T-helper 22 cell (primary cell): Measurements from ENCODE around the gene CAMK1G.

Experiments used
- DNase-seq: peaks from one replicate; pipeline ENCODE4 v3.0.0-alpha.2; 2020; ENCODE audit warnings: low read depth

Gene CAMK1G

DNA sequence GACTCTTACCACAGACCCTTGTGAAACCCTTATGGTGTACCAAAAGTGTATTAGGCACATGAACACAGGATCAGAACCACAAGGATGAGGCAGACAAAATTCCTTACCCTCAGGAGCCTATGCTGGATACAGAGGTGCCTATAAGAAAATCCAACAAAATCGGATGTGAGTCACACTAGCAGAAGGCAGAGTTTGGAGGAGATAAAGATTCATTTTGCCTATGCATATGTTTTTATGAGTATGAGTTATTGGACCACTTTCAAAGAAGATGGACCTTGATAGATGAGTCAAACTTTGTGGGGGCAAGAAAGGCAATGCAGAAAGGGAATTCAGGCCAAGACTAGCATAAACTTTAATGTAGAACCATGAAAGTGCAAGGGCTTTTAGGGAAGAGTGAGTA lies 17.0 kb downstream of the CAMK1G start:
- no peak for DNase-seq

DNA sequence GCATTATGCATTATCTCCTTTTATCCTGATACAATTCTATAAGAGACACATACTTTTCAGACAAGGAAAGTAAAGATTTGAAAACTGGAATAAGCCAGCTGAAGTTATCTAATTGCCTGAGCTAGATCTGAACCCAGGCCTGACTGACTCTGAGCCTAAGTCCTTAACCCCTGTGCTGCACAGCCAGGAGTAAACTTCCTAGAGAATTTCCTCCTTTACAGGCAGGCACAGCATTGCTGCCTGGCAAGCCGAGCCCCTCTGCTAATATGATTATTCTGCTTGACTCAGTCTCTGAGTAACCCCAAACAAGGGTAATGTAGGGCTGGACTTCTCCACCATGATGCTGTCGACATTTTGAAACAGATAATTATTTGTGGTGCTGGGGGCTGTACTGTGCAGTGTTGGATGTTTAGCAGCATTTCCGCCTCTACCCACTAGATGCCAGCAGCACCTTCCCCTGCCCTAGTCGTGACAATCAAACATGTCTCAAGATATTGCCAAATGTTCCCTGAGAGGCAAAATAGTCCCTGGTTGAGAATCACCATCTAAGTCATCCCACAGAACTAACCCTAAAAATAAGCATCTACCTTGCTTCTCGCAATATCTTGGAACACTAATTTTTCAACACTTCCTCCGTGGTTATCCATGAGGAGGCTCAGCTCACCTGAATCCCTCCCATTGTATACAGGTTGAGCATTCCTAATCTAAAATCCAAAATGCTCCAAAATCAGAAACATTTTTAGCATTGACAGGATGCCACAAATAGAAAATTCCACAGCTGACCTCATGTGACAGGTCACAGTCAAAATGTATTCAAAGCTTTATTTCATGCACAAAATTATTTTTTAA lies 18.5 kb downstream of the CAMK1G start:
- no peak for DNase-seq

DNA sequence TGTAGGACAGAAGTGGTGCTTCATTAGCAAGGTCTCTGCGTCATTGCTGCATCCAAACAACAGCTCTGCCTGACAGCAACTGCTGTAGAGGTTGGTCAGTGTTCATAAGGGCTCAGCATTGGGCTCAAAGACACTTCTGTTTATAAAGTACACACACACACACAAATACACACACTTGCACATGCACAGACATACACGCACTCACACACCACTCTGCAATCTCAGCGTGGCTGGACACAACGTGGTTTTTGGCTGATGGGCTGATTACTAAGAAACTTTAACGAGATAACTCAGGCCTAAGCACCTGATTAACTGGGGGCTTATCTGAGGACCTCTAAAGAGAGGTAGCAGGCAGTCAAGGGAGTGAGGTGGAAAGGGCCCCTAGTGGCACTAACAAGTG lies 20.4 kb downstream of the CAMK1G start:
- no peak for DNase-seq

DNA sequence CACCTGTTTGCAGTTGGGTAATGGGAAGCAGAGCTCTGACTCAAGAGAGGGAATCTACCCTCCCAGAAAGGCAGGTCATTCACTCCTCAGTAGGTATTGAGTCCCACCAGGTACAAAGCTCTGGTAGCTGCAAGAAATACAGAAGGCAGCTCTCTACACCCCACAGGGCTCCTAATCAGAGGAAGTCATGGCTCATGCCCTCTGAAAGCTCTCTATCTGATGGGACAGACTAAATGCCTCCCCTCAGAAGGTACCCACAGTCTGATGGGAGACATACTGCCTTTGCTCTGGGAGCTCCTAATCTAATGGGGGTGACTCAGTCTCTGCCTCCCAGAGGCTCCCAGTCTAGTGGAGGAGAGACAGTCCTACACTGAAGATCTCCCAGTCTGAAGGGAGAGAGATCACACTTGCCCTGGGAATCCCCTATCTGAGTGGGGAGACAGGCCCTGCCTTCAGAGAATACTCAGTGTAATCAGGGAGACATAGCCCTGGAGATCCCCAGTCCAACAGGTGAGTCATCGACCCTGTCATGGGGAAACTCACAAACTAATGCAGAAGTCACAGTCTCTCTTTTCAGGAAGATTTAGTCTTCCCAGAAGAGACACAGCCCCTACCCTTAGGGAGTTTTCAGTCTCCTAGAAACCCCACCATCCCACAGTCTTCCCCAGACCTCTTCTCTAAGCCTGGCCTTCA lies 23.7 kb downstream of the CAMK1G start:
- DNase-seq, result no peak

DNA sequence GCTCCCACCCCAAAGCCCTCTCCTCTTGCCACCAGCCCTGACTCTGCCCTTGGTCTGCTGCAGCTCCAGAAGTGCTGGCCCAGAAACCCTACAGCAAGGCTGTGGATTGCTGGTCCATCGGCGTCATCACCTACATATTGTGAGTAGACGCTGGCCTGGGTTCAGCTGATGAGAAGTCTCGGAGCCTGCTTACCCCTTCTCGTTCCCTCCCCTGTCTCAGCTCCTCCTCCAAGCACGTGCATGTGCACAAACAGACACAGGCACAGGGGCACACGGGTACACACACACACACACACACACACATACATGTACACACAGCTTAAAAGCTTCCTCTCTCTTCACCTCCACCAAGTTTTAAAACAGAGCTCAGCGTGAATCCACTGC lies 24.3 kb downstream of the CAMK1G start:
- DNase-seq, result no peak

DNA sequence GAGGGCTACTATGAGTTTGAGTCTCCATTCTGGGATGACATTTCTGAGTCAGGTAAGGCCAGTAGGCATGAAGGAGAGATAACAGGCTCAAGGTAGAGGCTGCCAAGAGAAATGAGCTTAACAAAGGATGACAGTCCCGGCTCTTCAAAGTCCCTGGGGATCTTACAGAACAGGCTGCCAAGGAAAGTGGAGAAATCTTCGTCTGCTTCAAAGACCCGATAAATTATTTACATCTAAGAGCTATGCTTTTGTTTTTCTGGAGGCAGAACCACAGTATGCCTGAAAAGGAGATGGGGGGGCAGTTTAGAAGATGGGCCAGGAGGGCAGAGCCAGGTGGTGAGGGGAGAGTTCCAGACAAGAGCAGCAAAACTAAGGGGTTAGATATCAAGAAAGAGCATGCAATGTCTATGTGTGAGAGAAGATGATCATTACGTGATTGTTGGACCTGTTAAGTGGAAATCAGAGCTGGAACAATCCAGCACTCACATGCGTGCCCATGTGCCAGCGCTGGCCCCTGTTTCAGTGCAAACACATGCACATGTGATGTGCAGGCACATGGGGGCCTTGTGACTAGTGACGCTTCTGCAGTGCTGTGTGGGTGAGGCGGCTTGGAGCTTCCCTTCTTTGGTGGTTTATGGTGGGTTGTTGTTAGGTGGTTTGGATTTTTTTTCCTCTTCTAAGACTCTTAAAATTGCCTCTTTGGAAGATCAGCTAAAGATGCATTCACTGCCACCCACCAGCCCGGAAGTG lies 25.7 kb downstream of the CAMK1G start:
- no peak for DNase-seq

DNA sequence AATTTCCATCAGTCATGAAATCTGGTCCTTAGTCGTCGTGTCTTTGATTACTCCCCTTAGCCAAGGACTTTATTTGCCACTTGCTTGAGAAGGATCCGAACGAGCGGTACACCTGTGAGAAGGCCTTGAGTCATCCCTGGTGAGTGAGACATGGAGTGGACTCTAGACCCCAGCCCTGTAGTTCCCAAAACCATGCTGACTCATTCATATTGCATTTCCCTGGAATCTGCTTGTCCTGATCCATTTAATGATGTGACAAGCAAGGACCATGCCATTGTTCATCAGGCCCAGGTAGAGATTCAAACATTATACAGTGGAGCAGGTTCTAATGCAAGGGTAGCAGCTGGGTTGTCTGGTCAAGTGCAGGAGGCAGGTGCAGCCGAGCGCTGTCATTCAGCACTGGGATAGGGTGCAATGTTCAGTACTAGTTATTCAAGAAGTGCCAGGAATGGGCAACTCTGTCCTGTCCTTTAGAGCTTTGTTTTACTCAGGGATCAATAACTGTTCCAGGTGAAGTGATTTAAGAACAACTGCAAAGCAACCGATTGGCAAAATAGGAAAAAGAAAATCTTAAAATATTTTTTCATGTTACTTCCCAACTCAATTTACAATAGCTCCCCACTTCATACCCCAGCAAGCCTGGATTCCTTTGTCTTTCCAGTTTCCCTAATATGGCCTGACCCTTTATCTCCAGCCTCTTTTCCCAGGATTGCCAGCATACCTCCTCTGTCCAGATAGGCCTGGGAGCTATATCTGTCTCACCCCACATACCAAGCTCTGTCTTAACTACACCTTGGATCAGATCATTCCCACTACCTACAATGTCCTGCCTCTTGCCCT lies 26.5 kb downstream of the CAMK1G start:
- no peak for DNase-seq

DNA sequence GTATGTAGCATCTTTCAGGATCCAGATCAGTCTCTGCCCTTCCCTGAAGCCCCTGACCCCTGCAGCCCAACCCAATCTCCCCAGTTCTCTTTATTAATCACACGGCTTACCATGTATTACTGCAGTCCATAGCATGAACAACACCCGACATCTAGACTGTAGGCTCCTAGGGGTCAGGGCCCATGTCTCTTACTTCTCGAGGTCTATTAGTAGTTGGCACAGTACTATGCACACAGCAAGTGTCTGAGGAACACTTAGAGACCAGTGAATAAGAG lies 27.1 kb downstream of the CAMK1G start:
- DNase-seq, result no peak

DNA sequence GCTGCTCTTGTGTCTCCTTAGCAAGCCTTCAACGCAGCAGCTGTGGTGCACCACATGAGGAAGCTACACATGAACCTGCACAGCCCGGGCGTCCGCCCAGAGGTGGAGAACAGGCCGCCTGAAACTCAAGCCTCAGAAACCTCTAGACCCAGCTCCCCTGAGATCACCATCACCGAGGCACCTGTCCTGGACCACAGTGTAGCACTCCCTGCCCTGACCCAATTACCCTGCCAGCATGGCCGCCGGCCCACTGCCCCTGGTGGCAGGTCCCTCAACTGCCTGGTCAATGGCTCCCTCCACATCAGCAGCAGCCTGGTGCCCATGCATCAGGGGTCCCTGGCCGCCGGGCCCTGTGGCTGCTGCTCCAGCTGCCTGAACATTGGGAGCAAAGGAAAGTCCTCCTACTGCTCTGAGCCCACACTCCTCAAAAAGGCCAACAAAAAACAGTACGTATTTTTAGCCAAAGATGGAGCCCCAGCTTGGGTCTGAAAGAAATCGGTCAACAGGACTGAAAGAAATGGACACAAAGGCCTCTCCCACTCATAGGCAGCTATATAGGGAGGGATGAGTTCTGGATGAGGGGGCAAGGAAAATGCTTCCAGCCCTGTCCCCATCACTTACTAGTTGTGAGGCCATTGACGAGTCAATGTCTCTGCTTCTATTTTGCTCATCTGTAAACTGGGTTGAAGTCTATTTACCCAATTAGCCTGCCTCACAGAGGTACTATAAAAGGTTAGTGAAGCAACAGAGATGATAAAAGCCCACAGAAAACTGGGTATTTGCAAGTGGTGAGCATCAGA lies 28.5 kb downstream of the CAMK1G start:
- no peak for DNase-seq

DNA sequence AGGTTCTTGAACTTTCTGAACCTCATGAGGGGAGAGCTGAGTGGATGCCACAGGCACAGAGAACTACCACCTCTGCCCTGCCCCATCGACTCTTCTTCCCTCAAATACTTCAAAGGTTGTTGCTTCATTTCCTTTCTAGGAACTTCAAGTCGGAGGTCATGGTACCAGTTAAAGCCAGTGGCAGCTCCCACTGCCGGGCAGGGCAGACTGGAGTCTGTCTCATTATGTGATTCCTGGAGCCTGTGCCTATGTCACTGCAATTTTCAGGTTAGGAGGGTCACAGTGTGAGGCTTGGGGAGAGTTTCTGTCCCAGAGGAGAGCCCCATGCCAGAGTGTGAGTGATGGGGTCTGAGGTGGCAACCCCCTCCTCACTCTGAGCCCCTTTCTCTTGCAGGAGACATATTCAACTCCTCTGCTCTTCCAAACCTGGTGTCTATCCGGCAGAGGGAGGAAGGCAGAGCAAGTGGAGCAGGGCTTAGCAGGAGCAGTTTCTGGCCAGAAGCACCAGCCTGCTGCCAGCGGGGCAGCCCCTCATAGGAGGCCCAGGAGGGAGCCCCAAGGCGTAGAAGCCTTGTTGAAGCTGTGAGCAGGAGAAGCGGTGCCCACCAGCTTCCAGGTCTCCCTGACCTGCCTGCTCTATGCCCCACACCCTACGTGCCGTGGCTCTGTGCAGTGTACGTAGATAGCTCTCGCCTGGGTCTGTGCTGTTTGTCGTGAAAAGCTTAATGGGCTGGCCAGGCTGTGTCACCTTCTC lies 29.3 kb downstream of the CAMK1G start:
- DNase-seq, result no peak

DNA sequence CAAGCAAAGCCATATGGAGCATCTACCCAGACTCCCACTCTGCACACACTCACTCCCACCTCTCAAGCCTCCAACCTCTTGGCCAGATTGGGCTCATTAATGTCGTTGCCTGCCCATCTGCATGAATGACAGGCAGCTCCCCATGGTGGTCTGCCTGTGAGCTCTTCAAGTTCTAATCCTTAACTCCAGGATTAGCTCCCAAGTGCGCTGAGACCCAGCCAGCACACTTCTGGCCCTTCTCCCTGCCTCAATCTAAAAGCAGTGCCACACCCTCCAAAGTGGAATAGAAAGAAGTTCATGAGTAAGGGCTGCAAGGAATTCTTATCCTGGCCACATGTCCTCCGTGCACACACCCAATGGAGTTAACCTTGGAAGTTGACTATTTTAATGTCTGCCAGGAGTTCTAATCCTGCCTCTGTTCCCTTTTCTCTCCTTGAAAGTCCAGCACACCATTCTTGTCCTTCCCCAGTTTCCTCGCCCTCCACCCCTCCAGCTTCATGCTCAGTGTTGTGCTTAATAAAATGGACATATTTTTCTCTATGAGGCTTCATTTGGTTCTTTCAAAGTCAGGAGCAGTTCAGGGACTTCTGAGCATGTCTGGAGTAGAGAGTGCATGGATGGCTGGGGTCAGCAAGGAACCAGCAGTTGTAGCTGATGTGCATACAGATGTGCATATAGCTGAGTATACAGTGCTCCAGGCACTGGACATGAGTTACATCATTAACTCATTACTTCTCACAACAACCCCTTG lies 30.1 kb downstream of the CAMK1G start:
- no peak for DNase-seq

DNA sequence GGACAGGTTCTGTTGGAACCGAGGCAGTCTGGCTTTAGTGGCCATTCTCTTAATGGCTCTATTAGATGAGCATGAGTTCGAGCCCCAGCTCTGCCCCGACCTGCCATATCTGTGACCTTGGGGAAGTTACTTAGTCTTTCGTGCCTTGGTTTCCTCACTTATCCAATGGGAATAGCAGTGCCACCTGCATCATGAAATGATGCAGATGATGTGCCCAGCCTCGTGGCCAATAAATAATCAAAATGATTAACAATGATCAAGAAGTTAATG lies 30.6 kb downstream of the CAMK1G start:
- DNase-seq, result no peak

DNA sequence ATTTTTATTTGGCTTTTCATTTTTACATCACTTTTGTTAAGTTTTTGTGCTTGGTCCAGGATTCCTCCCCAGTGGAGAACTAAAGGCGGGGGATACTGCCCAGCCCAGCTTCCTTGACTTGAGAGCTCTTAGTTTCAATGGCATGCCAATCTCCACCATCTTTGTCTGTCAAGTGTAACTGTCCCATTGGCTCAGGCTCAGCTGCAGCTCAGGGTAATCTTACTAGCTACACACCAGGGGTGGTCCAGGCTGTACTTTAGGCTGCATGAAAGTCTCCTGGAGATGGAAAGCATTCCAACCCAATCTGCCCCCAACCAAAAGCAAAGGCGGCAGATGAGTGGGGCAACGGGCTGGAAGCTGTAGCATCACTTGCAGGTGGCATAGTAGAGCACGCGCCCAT lies 31.4 kb downstream of the CAMK1G start:
- DNase-seq, result no peak

DNA sequence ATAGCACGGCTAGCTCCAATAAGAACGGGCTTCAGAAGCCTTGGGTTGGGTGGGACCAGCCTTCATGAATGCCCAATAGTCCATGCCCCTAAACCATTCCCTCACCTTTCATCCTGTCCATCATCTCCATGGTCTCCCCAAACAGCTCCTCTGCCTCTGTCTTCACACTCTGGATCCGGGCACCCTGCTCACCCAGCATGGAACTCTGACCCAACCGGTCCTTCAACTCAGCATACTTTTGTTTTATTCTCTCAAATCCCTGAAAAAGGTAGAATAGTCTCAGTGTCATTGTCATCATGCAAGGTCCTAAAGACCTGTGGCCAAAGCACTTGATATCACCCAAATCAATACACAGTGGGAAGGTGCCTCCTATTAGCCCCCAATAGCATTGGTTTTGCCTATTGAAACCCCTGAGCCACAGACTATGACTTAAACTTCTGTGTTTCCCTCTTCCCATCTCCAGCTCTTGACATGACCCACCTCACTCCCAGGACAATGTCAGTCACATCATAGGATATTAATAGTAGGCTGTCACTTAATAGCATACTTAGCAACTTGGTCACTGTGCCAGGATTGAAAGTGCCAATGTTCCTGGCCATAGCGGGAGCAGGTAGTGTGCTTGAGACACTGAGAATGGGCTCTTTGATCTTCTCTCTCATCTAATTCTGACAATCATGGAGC lies 33.0 kb downstream of the CAMK1G start:
- DNase-seq, result no peak

DNA sequence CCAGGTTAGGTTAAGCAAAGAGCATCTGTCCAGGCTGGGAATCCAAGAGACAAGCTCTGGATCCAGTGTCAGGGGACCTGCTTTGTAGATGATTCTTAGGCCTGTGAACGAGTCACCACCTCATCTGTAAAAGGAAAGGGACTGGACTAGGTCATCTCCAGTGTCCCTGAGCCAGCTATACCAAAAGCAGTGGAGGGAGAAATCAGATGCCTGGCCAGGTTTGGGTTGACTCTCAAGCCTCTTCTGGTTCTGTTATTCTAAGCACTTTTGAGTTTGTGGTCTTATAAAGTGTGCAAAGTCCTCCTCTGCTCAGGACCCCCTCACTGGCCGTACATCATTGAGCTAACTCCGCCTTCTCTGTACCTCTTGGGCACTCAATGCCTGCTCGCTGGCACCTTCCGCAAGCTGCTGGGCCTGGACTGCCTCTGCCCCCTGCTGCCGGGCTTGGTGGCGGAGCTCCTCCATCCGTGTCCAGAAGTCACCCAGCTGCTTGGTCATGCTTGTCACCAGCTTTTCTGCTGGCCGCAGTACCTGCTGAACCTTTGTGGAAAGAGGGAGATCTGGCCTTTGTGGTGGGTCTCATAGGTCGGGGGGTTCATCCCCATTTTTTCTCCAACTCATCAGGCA lies 33.6 kb downstream of the CAMK1G start:
- no peak for DNase-seq

DNA sequence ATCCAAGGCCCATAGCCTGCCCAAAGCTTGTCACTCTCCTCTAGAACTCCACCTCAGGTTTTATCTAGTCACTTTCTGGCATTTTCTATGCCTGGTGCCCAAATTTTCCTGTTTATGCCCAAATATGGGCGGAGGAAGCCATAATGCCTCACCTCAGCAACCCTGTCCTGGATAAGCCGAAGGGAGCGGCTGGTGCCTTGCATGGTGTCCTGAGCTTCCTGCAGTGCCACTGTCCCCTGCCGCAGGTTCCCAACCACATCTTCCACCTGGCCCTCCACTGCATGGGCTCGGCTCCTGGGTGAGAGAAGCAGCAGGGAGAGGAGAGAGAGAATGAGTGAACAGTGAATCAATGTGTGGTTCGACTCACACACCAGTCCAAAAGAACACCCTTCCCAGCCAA lies 34.2 kb downstream of the CAMK1G start:
- no peak for DNase-seq

DNA sequence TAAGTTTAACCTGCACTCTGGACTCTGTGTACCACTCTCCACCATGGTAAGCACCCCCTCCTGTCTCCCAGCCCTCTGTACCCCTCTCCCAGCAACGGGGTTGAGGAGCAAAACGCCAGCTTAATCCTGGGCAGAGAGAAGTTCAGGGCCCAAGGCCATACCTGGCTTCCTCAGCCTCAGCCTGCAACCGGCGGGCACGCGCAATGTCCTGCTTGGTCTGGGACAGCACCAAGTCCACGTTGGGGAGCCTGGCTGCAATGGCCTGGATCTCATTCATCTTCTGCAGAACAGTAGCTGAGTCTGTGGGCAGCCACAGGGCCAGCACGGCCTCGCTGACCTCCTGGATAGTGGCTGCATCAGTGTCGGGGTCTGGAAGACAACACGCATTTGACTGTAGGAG lies 34.8 kb downstream of the CAMK1G start:
- no peak for DNase-seq

DNA sequence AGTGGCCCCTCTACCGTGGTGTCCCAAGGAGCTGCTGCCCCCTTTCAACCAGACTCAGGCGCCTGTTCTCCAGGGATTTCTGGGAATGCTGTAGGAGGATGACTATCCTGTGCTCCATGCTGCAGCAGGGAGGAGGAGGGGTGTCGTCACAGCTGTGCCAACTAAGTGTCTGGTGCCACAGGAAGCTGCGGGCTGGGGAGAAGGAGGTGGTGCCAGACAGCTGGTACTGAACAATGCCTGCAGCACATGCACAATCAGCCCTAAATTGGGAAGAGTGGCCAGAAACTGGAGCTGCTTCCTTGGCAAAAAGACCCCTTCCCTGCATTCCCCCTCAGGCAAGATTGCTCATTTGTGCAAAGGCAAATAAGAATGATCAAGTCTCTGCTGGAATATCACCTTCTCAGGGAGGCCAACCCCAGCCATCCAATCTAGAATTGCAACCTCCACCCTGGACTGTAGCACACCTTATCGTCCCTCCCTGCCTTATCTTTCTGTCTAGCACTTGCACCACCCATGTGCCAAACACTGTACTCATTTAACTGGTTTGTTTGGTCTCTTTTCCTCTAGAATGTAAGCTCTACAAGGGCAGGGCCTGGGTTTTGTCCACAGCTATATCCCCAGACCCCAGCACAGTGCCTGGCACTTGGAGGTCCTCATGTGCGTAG lies 35.4 kb downstream of the CAMK1G start:
- no peak for DNase-seq
